ENCODE data around the gene PDCD1. TPM values are rescaled to one million over a fixed set of nuclear protein-coding genes. Genes with fewer than 3 reads are reported as not detected.
"Not testable (repeated sequence)": the region's sequence is repeated elsewhere in the genome, so short reads cannot be mapped to it uniquely, and the experiment has no call there.

The PDCD1 gene
- total and polyA plus RNA-seq, 2 of the 8 experiments (the other 6 are each of a cell fraction or from before 2014, with no cell fraction given): 0.48 to 1.1 TPM

- H3K4ac ChIP-seq (replicated peaks; ENCODE audit: insufficient read length, low read depth, low read length); H2BK15ac ChIP-seq (ENCODE audit: low read length); H3K56ac ChIP-seq (replicated peaks; ENCODE audit: insufficient read length, low read depth, low read length); H4K20me1 ChIP-seq (replicated peaks in 1 of 2; ENCODE audit: control insufficient read depth in 1 of 2, insufficient read depth in 2 of 2, low read length in 2 of 2); H3K4me2 ChIP-seq (ENCODE audit: insufficient read depth in 1 of 2, low read depth in 2 of 2, low read length in 2 of 2); H3K9me3 ChIP-seq (ENCODE audit: insufficient read depth in 2 of 2, low read depth in 1 of 2, low read length in 1 of 2); H4K91ac ChIP-seq (replicated peaks; ENCODE audit: insufficient read length, low read length); H3K18ac ChIP-seq (ENCODE audit: extremely low read depth, low read length); CTCF ChIA-PET (ENCODE audit: partially characterized antibody); H3K27ac ChIP-seq (ENCODE audit: low read depth, low read length); H2AK5ac ChIP-seq (ENCODE audit: low read depth, low read length); H2AFZ ChIP-seq (ENCODE audit: low read length); FAIRE-seq; H3K23me2 ChIP-seq (ENCODE audit: low read depth, low read length); H3K36me3 ChIP-seq (ENCODE audit: control insufficient read depth in 2 of 4, insufficient read depth in 4 of 4, low read length in 3 of 4); H3K4me1 ChIP-seq (replicated peaks in 1 of 4; ENCODE audit: control insufficient read depth in 3 of 4, insufficient read depth in 4 of 4, low read length in 3 of 4); H3K4me3 ChIP-seq (ENCODE audit: extremely low read depth in 1 of 4, insufficient read depth in 2 of 4, low read depth in 3 of 4, low read length in 4 of 4); H4K5ac ChIP-seq (ENCODE audit: insufficient read length, low read depth, low read length); H2BK12ac ChIP-seq (ENCODE audit: low read depth, low read length); H2BK120ac ChIP-seq (replicated peaks; ENCODE audit: low read depth, low read length); H2BK5ac ChIP-seq (ENCODE audit: low read depth, low read length); DNase-seq (ENCODE audit: low read depth in 1 of 2, low spot score in 2 of 2); H3K14ac ChIP-seq (ENCODE audit: insufficient read length); H3K79me1 ChIP-seq (ENCODE audit: low read depth, low read length); H4K8ac ChIP-seq (ENCODE audit: extremely low read depth, insufficient read depth, low read length); H2BK20ac ChIP-seq (ENCODE audit: low read length); POLR2A ChIA-PET (ENCODE audit: partially characterized antibody); H3K79me2 ChIP-seq (ENCODE audit: control insufficient read depth in 1 of 2, insufficient read depth in 2 of 2, low read length in 2 of 2); H3K27me3 ChIP-seq (replicated peaks in 1 of 4; ENCODE audit: control insufficient read depth in 3 of 4, extremely low read depth in 1 of 4, insufficient read depth in 3 of 4, low read length in 3 of 4); H3K23ac ChIP-seq (ENCODE audit: insufficient read length); H3K9ac ChIP-seq (replicated peaks in 1 of 4; ENCODE audit: extremely low read depth in 1 of 4, low read depth in 3 of 4, low read length in 3 of 4): not testable (repeated sequence)
- 89% methylated on average over 7 of the region's 7 CpGs; no CpG with 5 or more reads in 1 of the 2 experiments for whole genome bisulfite sequencing, 2 experiments (ENCODE audit: extremely low coverage in 1 of 2, insufficient coverage in 1 of 2, insufficient read length in 1 of 2, insufficient replicate concordance in 2 of 2, low coverage in 1 of 2, low lambda C conversion rate in 2 of 2, missing lambda C conversion rate in 1 of 2)
Measured at GRCh38 chr2:241907831-241908230, 49.1 kb upstream of the PDCD1 start.

Measured in H1 (cell line).